Limb (tissue), 2 donors: ENCODE data around the gene ANKRD20A1.
"Not testable (repeated sequence)": the region's sequence is repeated elsewhere in the genome, so short reads cannot be mapped to it uniquely, and the experiment has no call there.

ENCODE experiments used
- DNase-seq, 2 donors: peaks; one replicate each; pipeline ENCODE4 v3.0.0-alpha.2; 2016; ENCODE audit errors: extremely low spot score in 2 of 2

ANKRD20A1 gene

DNA sequence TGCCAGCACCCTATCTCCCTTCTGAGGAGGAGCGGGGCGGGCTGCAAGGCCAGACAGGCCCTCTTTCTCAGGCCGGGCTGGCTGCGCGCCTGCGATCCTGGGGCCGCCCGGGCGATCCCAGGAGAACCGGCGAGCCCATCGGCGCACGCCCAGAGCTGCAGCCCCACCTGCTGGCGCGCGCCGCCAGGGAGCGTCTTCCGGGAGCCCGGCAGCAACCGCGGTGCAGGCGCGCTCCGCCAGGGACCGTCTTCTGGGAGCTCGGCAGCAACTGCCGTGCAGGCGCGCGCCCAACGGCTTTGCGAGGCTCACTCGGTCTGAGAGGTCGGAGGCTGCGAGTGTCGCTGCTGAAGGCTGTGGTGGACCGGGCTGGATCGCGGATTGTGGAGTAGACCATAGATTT, at the start of gene ANKRD20A1:
Gene ANKRD20A1 (plus strand): TSS at position 61 of the 400 bp plus-strand sequence. CDS start 496 bp downstream, outside the sequence.
- not testable (repeated sequence) for DNase-seq

DNA sequence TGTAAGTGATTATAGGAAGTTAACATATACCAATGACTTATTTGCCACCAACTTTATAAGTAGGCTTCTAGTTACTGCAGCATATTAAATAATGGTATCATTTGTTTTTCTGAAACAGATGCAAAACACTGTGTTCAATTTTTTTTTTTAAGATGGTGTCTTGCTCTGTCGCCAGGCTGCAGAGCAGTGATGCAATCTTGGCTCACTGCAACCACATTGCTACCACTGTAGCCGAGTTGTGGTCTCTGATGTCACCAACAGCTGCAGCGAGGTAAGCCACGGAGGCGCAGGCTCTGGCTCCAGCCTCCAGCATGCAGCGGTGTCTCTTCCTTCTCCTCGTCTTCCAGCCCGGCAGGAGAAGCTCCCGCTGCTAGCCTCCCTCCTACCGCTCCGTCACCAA, 26.6 kb upstream of the ANKRD20A1 start:
- DNase-seq: not testable (repeated sequence)
